Heart left ventricle (tissue), 16 donors: ENCODE results near the gene IGFBP3. TPM values are rescaled to one million over a fixed set of nuclear protein-coding genes. Genes with fewer than 3 reads are reported as not detected.

Experiments used
- ATAC-seq, 4 donors: fragments of 200-7000 bp; cut with Tn5 transposase; one replicate each; pipeline ENCODE4 v1.9.1; 2020 to 2022; ENCODE audit warnings: moderate library complexity in 4 of 4, mild to moderate bottlenecking in 3 of 4, moderate number of reproducible peaks in 1 of 4
- DNase-seq, 5 donors: peaks; one replicate each; pipeline ENCODE4 v3.0.0-alpha.2; 2020
- H3K27ac ChIP-seq, 12 donors: fragments of 200-600 bp; sonication (generic) in 4 of 12; one replicate each; pipeline versions ENCODE4 v1.5.0 to v1.8.0; 2016 to 2022; ENCODE audit warnings: mild to moderate bottlenecking in 2 of 12
- H3K27me3 ChIP-seq, 9 donors: fragments of 200-600 bp; sonication (generic) in 2 of 9; one replicate each; pipeline versions ENCODE4 v1.5.1 to v1.8.0; 2016 to 2022; ENCODE audit warnings: mild to moderate bottlenecking in 3 of 9
- H3K36me3 ChIP-seq, 9 donors: fragments of 200-600 bp; sonication (generic) in 2 of 9; one replicate each; pipeline versions ENCODE4 v1.5.0 to v1.8.0; 2018 to 2022; ENCODE audit warnings: mild to moderate bottlenecking in 2 of 9
- H3K4me1 ChIP-seq, 12 donors: fragments of 200-600 bp; sonication (generic) in 4 of 12; one replicate each; pipeline versions ENCODE4 v1.5.0 to v1.8.0; 2016 to 2022; ENCODE audit warnings: mild to moderate bottlenecking in 3 of 12
- H3K4me3 ChIP-seq, 12 donors: fragments of 200-600 bp; sonication (generic) in 4 of 12; one replicate each; pipeline versions ENCODE4 v1.5.0 to v1.8.0; 2017 to 2022; ENCODE audit warnings: mild to moderate bottlenecking in 9 of 12, moderate library complexity in 4 of 12
- H3K9me3 ChIP-seq, 12 donors: fragments of 200-600 bp; sonication (generic) in 4 of 12; one replicate each; pipeline versions ENCODE4 v1.5.0 to v1.8.0; 2016 to 2022; ENCODE audit warnings: mild to moderate bottlenecking in 1 of 12
- CTCF ChIP-seq, 12 donors: fragments of 200-600 bp; sonication (generic) in 4 of 12; IDR thresholded peaks; one replicate each; pipeline versions ENCODE4 v1.5.0 to v1.8.0; 2018 to 2022; ENCODE audit warnings: antibody characterized with exemption in 12 of 12, mild to moderate bottlenecking in 5 of 12
- POLR2A ChIP-seq, 2 donors: fragments of 450-650 bp; IDR thresholded peaks; one replicate each; pipeline ENCODE4 v1.6.1; 2017; ENCODE audit warnings: antibody characterized with exemption in 2 of 2, mild to moderate bottlenecking in 2 of 2, moderate library complexity in 2 of 2
- WGBS, 4 donors: extraction: QIAGEN DNeasy Blood & Tissue Kit in 2 of 4; methylation state at CpG; one replicate each; pipeline versions ENCODE4 v1.1.5 to v1.1.7; 2013 to 2018; 5-methylcytosine and 5-hydroxymethylcytosine counted together
- intact Hi-C, 10 donors: fragments of 100-400 bp; cut with DNase I; formaldehyde crosslinking; loops; one replicate each; pipeline versions ENCODE4 v1.11.1 to v1.14.2; 2022
- polyA plus RNA-seq, 2 donors: library from polyadenylated mRNA; stranded (reverse); fragments of 200-250 nt; gene quantifications; one replicate each; pipeline ENCODE4 v1.2.3, GENCODE V29; 2013
- total RNA-seq, 9 donors: library from RNA; depleted of rRNA in 2 of 9; stranded (reverse); fragments of >200 nt in 2 of 9; fragmentation: NEBNext Ultra II Directional in 3 of 9; extraction: Animal tissue kit (Norgen Biotek cat#: 25700) in 3 of 9; gene quantifications; one replicate each; pipeline versions ENCODE4 v1.1.0 to v1.2.4, GENCODE V29; 2016 to 2023
- donor health status: ischemic (EF 13 %, LVEDD 7.1; RV severe dilation, severe dysfunction).
- donor health status: healthy with polysubstance abuse.
- donor health status: DM: no; HTN: yes; CAD: no.
- donor health status: DM: no; HTN: no; CAD: no.
- donor health status: ischemic (EF 25% LVEDD 6.9; RV normal size, moderate dysfunction).
- donor health status: ischemic (EF 25% LVEDD 5.7; RV mildly dilated, moderate dysfunction).
- donor health status: healthy.
- donor health status: DM: yes; HTN: yes; CAD: no.
- donor health status: ischemic (EF 35%, LVEDD 5.7; RV mildly dilated, moderate dysfunction).
- donor health status: nonischemic (EF 11% LVEDD 7.7; RV severe dilation, severe dysfunction).
- donor health status: DM: yes; HTN: yes; CAD: no.
- donor health status: PGD.
- donor health status: ischemic (EF 29% LVEDD 5.4; RV normal size, mild dysfunction).
- donor health status: nonischemic (EF 23%, LVEDD 6.1; RV moderate dilation, normal function).

Gene IGFBP3
- total and polyA plus RNA-seq, 11 donors = 18.1 to 165 (median 66.3) TPM

DNA sequence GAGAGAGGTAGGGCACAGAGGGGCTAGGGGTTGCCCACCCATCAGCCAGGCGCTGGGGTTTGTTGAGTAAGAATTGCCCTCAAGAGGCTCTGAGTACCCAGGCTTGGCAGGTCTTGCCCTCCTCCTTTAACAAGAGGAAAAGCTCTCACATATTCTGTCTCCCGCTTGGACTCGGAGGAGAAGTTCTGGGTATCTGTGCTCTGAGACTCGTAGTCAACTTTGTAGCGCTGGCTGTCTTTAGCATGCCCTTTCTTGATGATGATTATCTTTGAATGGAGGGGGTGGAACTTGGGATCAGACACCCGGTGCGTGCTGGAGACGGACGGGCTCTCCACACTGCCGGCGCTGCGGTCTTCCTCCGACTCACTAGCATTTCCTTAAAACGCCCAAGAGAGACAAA, 4.0 kb downstream of the IGFBP3 start:
- whole genome bisulfite sequencing, 4 donors = 76 to 87% (median 81%) methylated on average over 14 of the region's 14 CpGs
- ATAC-seq = no peak
- peak overlapping the region in 3 of 12 donors; percentile 59 to 72 (median 61) for H3K4me3 ChIP-seq

DNA sequence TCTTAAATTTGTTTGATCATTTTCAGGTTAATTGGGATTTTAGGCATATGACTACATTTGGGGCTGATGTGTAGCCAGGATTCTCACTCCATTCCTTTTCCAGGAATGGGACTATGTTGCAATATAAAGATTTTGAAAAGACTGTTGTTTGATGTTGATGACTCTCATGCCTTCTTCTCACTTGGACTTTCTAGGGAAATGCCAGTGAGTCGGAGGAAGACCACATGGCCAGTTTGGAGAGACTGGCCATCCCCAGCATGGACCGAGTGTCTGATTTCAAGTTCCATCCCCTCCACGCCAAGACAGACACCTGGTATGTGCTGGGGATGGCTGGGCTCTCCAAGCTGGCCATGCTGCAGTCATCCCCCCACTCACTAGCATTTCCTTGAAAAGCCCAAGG, 5.5 kb downstream of the IGFBP3 start:
- Histone ChIP-seq H3K36me3 (peaks cover 0 to 56% (median 29%) of the 10 kb centered on the region in 9 donors), H3K9me3 (no peaks in the 10 kb centered on the region), H3K4me1 (peaks cover 0 to 32% (median 5%) of the 10 kb centered on the region in 12 donors), H3K27me3 (peaks cover 0 to 29% (median 0%) of the 10 kb centered on the region in 9 donors), H3K27ac (no peak overlapping the region), H3K4me3 (no peak overlapping the region)
- TF ChIP-seq CTCF (IDR thresholded peaks at IDR 0.05) (no peak), POLR2A (IDR thresholded peaks at IDR 0.05) (no peak)
- whole genome bisulfite sequencing, 4 donors = 85 to 94% (median 91%) methylated on average over 3 of the region's 3 CpGs
- intact Hi-C loops = loop anchor here in 5 of 10 donors (2.0 to 10.0 kb wide), 5 partner anchors 437 to 1342 kb away; no protein-coding TSS in a partner anchor
- no peak for ATAC-seq
- DNase-seq = no peak

More for the DNA sequence above, 4.0 kb downstream of the IGFBP3 start:
- Histone ChIP-seq H3K9me3 (no peaks in the 10 kb centered on the region), H3K27me3 (peaks cover 0 to 43% (median 0%) of the 10 kb centered on the region in 9 donors), H3K36me3 (peaks cover 0 to 52% (median 29%) of the 10 kb centered on the region in 9 donors), H3K27ac (no peak overlapping the region), H3K4me1 (peaks cover 0 to 43% (median 16%) of the 10 kb centered on the region in 12 donors)
- TF ChIP-seq CTCF (IDR thresholded peaks at IDR 0.05) (no peak), POLR2A (IDR thresholded peaks at IDR 0.05) (no peak)
- no peak for DNase-seq
- intact Hi-C loops = loop anchor here in 6 of 10 donors (1.0 to 10.0 kb wide), 6 partner anchors 436 to 1340 kb away; no protein-coding TSS in a partner anchor

DNA sequence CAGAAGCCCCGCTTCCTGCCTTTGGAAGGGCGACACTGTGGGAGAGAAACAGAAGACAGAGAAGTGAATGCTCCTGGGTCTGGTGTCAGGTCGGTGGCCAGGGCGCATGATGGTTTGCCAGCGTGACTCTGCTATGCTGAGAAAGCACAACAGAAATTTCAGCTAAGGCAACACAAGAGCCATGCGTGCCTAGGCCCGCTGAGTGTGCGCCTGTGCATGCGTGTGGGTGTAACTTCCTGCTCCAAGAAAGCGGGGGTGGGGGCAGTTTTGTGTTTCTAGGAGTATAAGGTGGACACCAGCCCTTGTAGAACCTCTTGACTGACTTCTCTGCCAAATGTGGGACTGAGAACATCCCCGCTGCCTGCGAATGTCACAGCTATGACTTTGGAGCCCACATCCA, 6.2 kb downstream of the IGFBP3 start:
- TF ChIP-seq CTCF (IDR thresholded peaks at IDR 0.05) (no peak), POLR2A (IDR thresholded peaks at IDR 0.05) (no peak)
- Histone ChIP-seq H3K27ac (no peak overlapping the region), H3K9me3 (no peaks in the 10 kb centered on the region), H3K4me1 (peaks cover 0 to 26% (median 0%) of the 10 kb centered on the region in 12 donors), H3K36me3 (peaks cover 0 to 56% (median 29%) of the 10 kb centered on the region in 9 donors), H3K4me3 (no peak overlapping the region), H3K27me3 (peaks cover 0 to 22% (median 0%) of the 10 kb centered on the region in 9 donors)
- ATAC-seq (no peak), DNase-seq (no peak)
- intact Hi-C loops = loop anchor here in 4 of 10 donors (5.0 to 10.0 kb wide), 3 partner anchors 1172 to 1342 kb away; no protein-coding TSS in a partner anchor
- 94 to 96% (median 95%) methylated on average over 11 to 12 of the region's 12 CpGs for WGBS, 4 donors

DNA sequence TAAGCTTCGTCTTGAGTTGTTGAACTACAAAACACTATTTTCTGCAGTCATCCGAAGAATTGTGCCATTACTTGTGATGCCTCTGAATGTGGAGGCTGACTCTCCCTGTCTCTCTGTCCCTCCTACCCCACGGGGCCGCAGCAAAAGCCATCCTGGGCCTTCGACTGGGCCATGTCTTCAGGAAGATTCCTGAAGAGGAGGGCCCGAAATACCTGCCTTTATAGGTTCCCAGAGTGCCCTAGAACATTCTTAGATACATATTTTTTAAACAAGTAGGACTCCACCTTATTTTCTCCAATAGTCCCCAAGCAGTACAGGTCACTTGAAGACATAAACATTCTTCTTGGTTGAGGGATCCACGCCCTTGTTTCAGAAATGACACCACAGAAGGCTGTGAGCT, 8.1 kb downstream of the IGFBP3 start:
- Histone ChIP-seq H3K4me3 (no peak overlapping the region), H3K27ac (no peak overlapping the region), H3K36me3 (peaks cover 0 to 56% (median 29%) of the 10 kb centered on the region in 9 donors), H3K4me1 (peaks cover 0 to 10% (median 0%) of the 10 kb centered on the region in 12 donors), H3K9me3 (peaks cover 0 to 4% (median 0%) of the 10 kb centered on the region in 12 donors), H3K27me3 (peaks cover 0 to 8% (median 0%) of the 10 kb centered on the region in 9 donors)
- no peak for TF ChIP-seq POLR2A (IDR thresholded peaks at IDR 0.05)
- TF ChIP-seq CTCF (IDR thresholded peaks at IDR 0.05) = no peak
- ATAC-seq (no peak), DNase-seq (no peak)
- intact Hi-C loops = loop anchor here in 3 of 10 donors (10.0 kb wide), 1 partner anchor 1342 kb away; no protein-coding TSS in a partner anchor
- WGBS, 4 donors = 91 to 95% (median 94%) methylated on average over 7 of the region's 7 CpGs
